CD1c-positive myeloid dendritic cell (primary cell): ENCODE results near the gene KCNJ9.

Experiments
- DNase-seq: peaks from one replicate; pipeline ENCODE4 v3.0.0-alpha.2; 2016; ENCODE audit errors: extremely low spot score

The KCNJ9 gene

DNA sequence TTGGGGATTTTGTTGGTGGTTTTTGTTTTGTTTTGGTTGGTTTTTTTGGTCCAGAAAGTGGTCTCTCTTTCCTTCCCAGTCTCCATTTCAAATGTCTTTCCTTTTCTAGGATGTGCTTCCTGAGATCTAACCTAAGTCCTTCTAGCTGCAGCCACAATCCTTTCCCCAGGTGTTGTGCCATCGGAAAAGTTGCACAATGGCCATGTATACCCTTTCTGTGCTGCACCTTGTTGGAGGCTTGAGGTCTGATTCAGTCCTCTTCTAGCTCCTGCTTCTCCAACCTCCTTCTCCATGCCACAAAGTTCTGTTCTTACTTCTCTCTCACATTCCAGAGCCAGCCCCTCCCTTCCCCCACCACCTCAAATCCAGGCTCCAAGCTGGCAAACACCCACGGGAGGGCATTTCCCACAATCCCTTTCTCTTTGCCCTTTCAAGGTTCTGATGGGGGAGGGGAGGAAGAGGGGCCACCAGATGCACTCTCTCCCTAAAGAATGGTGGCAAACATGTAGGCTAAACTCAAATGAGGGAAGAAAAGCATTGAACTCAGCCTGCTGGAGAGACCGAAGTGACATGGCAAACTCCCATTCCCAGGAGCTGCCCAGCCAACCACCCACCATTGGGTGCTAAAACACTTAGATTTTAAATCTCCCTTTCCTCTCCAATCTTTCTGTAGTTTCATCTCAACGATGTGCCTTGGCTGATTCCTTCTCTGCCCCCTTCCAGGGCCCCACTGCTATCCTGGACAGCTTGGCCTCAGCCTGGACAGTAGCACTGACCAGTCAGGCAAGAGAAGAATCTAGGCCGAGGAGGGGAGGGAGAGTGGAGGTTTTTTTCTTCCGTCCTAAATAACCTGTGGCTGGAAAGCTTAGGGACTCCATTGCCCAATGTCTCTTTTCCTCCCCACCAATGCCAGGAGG, 14.3 kb upstream of the KCNJ9 start:
- no peak for DNase-seq

DNA sequence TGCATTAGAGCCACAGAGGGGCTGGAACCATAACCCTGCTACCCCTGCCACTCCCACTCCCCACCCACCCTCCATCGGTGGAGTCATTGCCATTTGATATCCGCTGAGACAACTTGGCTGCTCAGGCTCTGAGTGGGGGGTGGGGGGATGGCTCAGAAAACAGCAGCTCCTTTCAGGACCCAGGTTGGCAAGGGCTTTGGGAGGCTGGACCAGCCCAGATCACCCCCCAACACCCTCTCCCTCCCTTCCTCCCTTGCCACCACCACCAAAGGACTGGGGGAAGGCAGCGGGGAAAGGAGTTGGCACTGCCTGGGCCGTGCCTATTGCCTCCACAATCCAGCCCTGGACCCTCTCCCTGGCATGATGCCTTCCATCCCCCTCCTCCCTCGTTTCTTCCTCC, 13.1 kb upstream of the KCNJ9 start:
- DNase-seq, result no peak

DNA sequence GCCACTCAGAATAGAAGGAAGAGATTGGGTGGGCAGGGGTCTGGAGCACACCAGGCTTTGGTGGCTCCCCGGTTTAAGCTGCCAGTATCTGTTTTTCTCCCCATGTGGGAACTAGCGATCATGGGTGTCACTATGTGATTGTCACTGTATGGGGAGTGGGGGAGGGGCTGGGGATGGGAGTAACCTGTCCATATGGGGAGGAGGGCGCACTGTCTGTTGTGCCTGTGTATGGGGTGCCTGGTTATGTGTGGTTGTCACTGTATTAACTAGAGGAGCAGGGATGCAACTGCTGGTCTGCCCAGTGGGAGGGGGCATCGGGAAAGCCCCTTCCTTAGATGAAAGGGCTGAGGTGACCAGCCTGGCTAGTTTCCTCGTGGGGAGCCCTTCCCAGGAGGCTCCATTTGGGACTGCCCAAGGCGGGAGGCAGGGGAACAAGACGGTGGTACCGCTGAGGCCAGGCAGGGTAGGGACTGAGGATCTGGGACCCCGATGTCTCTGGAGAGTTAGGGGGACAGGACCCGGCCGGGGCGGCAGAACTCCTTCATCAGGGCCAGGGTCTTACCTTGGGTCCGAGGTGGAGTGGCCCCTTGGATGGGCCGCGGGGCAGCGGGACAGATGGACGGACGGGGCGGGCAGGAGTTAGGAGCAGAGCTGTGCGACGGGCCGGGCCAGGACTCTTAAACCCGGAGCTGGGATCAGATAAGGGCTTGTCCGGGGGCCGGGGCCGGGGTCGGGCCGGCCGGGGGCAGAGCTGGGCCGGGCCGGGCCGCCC, 11.7 kb upstream of the KCNJ9 start, which contains the start of gene KCNJ10:
Gene KCNJ10 (minus strand): TSS at position 701 of the 772 bp plus-strand sequence. CDS start 27,628 bp downstream, outside the sequence.
- DNase-seq, result no peak

DNA sequence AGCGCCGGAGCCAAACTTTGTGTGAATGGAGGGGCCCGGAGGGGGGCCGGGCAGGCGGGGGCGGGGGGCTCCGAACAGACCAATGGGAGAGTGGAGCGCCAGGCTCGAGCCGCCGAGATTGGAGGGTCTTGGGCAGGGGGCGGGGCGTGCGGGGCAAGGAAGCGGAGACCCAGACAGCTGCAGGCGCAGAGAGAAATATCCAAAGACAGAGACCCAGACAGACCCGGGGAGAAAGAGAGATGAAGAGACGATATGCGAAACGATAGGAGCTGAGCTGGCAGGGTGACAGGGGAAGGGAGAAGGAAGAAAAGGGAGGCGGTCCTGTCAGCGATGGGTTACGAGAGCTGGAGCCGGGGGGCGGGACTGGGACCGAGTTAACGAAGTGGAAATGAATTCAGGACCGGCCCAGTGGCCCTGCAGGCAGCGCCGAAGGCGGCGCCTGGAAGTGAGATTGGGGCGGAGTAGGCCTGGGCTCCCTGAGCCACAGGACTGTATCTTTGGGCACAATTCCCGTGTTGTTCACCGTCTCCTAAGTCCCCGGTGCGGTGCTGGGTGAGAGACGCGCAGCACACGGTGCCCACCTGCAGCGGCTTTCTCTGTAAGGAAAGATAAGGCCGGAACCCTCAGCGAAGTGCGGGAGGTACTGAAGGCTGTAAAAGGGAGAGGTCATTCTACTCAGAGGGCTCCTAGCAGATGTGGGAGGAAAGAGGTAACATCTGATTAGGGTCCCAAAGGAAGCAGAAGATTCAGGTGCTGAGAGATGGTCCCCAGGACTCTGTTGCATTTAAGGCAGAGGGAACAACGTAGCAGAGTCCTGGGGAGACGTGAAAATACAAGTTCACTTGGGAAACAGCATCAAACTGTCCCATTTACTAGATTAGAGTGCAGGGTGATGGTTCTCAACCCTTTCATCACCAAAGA, 10.8 kb upstream of the KCNJ9 start:
- DNase-seq, result peak; percentile 66

DNA sequence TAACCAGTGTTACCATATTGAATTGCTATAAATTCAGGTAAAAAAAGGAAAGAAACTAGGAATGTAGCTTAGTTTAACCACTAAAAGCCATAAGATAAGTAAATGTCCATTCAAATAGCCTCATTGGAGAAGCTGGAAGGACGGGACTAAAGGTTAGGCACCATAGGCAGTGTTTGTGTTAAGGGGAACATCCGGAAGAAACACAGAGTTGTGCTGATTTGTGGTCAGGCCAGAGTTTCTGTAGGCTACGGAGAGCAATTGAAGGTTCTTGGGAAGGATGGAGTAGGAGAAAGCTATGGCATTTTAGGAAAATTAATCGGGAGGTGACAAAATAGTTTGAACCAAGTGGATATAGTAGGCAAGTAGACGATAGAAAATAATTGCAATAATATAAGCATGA, 10.0 kb upstream of the KCNJ9 start:
- no peak for DNase-seq

DNA sequence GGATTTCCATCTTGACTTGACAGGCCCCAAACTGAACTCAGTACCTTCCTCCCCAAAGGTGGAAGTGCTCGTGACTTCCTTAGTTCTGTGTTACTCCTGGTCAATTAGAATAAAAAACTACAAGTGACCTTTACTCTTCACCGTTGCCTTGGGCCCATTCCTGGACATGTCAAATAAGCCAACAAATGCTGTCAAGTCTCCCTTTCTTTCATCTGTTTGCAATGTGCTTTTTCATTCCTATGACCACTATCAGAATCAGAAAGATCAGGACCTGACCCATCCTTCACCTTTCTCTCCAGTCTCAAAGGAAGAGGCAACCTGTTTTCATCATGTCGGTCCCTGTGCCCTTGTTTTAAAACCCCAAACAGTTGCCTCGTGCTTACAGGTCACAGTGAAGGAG, 6.5 kb upstream of the KCNJ9 start:
- no peak for DNase-seq

DNA sequence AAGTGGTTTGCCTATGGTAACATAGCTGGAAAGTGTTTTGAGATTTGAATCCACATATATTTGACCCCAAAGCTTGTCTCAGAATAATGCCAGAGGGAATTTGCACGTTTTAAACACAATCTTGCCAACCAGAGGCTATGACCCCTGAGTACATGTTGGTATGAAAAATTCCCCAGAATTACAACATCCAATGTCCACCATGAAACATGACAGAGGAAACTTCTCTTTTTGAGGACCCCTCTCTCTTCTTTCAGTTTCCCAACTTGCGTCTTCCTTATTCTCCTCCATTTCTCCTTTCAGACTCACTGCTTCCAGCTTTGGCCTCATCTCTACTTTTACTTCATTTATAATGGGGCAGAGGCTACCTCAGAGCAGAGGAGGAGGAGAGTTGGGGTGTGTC, 5.5 kb upstream of the KCNJ9 start:
- peak; percentile 48 for DNase-seq

DNA sequence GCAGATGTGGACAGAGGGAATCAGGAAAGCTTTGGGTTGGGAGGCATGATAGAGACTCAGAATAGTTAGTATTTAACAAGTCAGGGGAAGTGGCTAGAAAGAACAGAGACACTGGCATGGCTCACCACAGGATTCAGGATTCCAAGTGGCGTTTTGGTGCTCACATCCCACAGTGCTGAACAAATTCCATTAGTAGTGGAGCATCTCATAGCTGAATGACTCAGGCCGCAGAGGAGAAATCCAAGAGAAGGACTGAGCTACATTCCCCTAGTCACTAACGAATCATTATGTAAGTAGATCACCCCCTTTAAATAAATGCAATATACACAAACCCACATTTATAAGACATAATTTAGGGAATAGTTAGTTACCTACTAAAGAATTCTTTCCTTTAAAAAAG, 5.0 kb upstream of the KCNJ9 start:
- DNase-seq, result no peak

DNA sequence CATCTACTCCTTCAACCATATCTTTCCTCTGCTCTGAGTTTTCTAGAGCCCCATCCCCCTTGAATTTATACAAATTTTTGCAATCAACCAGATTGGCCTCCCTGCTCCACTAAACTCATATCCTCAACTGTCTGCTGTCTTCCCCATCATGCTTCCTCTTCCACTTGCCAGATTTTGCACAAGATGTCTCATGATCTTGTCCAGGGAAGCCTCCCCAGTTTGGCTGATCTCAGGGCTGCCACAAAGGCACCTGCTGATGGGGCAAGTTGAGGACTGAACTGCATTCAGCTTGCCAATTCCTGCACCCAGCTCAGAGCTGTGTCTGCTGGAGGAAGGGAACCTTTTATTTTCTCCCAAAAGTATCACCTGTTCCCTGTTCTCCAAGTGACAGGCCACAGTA, 3.9 kb upstream of the KCNJ9 start:
- peak; percentile 66 for DNase-seq

DNA sequence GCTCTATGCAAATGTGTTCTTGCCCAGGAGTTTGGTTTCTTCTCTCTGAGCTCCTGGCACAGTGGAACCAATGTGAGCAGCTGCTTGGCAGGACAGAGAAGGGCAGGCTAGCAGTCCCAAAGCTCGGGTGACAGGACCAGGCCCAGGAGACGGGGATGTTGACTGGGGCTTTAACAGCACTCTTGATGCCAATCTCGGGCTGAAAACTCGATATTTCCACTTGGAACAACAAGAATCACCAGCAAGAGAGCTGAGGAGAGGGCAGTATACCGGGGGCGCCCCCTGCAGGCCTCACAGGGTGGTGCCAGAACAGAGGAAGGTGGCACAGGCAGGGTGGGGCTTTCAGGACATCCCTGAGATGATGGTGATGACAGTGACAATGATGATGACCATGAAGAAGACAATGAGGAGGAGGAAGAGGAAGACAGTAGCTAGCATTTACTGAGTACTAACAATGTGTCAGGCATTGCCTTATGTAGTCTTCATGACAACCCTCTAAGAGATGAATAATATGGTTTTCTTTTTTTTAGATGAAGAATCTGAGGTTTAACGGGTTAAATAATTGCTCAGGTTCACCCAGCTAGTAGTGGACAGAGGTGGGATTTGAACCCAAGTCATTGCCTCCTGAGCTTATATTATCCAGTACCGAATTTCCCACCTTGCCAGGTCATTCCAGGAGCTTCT, 2.7 kb upstream of the KCNJ9 start:
- DNase-seq, result peak; percentile 70

DNA sequence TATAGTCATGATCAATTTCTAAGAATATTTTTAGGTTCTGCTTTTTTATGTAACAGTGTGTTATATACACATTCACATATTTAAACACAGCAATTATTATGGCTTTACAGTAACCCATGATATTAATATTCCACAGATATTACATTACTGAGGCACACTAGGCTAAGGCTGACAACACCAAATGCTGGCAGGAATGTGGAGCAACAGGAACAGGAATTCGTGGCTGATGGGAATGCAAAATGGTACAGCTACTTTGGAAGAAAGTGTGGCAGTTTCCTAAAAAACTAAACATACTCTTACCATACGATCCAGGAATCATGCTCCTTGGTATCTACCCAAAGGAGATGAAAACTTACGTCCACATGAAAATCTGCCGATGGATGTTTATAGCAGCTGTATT, 1.9 kb upstream of the KCNJ9 start:
- no peak for DNase-seq

DNA sequence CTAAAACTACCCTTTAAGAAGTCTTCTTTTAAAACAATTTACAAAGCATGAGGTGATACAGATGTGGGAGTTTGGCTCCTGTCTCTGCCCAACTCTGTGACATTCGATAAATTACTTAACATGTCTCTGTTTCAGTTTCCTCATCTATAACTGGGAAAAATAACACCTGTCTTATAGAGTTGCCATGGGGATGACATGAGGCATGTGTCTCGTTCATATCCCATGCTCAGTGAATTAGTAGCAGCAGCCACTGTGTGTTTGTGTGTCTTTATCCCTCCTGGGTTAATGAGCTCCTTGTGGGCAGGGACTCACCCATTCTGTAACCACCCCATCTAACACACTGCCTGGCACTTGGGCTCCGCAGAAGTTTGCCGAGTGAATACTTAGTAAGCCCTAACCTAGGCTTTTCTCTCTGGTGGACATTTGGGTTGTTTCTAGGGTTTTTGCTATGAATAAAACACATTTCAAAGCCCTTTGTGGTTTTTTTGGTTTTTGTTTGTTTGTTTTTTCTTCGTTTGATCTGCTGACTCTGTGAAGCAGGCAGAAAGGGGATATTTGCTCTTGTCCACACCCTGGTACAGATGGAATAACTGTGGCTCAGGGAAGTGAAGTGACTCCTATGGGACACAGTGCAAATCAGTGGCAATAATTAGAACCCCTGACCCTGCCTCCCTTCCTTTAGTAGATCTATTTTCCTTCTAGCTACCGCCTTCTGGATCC, 797 bp upstream of the KCNJ9 start:
- DNase-seq, result no peak

DNA sequence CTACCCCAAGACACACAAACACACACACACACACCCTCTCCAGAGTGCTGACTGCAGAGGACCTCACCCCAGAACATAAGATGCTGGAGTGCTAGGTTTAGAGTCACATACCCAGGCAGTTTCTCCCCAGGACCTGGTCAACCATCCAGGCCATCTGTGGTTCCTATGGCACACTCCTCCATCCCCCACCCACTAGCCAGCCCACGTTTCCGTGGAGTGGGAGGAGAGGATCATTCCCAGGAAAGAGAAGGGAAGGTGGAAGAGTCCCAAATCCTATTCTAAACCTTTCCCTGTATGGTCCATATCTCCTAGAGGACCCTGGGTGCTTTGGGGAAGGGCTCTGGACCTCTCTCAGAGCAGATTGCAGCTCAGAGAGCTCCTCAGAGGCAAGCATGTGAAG, 1.1 kb downstream of the KCNJ9 start:
- no peak for DNase-seq

DNA sequence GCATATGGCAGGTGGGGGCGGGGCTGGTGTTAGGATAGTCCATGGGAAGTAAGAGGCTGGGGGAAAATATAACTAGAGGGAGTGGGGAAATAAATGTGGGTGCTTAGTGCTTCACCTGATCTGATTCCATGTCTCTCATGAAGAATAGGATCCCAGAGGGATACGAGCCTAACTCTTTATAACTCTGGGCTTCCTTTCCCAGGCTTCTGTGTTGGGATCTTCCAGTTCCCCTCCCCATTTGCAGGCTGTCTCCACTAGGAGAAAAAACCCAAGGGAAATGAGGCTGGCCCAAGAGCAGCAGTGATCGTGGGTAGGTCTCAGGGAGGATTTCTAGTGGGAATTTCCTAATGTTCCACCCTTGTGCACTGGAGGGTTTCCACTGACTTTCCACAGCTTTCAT, 1.6 kb downstream of the KCNJ9 start:
- DNase-seq, result no peak

DNA sequence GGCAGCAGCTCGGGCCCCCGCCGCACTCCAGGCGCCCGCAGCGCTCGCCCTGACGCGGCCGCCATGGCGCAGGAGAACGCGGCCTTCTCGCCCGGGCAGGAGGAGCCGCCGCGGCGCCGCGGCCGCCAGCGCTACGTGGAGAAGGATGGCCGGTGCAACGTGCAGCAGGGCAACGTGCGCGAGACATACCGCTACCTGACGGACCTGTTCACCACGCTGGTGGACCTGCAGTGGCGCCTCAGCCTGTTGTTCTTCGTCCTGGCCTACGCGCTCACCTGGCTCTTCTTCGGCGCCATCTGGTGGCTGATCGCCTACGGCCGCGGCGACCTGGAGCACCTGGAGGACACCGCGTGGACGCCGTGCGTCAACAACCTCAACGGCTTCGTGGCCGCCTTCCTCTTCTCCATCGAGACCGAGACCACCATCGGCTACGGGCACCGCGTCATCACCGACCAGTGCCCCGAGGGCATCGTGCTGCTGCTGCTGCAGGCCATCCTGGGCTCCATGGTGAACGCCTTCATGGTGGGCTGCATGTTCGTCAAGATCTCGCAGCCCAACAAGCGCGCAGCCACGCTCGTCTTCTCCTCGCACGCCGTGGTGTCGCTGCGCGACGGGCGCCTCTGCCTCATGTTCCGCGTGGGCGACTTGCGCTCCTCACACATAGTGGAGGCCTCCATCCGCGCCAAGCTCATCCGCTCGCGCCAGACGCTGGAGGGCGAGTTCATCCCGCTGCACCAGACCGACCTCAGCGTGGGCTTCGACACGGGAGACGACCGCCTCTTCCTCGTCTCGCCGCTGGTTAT, 2.8 kb downstream of the KCNJ9 start:
- no peak for DNase-seq

DNA sequence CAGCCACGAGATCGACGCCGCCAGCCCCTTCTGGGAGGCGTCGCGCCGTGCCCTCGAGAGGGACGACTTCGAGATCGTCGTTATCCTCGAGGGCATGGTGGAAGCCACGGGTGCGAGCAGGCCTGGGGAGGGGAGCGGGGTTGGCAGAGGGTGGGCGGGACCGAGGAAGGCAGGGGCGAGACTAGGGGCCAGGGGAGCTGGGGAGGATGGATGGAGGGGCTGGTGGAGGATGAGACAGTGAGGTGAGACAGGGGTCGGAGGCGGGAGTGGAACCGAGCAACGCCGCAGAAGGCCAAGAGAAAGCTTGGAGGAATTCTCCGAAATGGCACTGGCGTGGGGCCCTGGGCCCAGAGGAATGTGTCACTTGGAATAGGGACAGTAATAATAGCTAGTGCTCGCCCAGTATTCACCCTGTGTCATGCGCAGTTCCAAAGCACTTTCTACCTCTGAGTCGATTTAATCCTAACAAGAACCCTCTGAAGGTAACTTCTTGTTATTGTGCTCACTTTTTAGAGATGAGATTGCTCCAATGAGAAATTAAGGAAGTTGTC, 3.5 kb downstream of the KCNJ9 start:
- DNase-seq, result no peak

DNA sequence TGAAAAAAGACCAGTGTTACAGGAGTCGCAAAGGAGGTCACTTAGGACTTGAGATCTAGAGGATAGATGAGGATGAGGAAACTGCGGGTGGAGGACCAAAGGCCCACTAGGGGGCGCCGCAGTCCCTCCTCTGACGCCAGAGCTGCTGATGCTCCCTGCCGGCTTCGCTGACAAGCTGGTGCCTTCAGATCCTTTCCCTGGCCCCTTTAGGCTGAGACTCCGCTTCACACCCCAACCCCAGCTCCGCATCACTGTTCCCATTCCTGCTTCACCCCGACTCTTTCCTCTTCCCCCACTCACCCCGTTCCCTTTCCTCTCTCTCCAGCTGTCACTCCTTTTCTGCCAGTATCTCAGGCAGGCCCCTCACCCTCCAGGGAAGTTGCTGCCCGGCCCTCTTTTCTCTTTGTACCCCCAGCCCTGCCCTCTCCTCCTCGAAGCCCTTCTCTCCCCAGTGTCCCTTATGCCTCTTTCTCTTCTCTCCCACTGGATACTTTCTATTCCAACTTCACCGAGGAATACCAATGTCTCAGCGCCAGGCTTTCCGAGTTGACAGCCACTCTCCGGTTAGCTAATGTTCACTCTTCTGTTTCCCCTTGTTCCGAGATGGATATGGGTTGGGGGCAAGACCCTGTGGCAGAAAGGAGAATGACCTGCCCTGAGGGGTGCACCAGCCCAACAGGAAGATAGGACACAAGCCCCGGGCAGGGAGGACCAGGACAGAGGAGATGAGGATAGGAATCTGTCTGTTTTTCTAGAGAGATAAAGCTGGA, 4.5 kb downstream of the KCNJ9 start:
- peak; percentile 80 for DNase-seq

DNA sequence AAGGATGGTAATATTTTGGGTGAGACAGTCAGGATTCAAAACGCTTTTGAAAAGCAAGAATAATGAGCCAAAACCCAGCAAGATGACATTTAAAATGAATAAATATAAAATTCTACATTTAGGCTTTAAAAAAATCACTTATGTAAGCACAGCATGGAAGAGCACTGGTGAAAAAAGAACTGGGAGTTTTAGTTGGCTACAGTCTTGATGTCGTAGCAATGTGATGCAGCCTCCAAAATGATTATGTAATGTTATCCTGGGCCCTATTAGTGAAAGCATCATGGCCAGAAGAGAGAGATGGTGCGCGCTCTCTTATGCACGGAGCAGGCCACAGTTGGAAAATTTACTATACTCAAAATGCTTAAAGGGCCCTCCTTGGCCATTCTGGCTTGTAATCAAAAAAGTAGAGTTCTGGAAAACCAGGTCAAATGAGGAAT, 5.1 kb downstream of the KCNJ9 start:
- DNase-seq, result no peak
